Measurements from ENCODE around the gene STMN1.

- TF ChIP-seq POLR2AphosphoS5 (IDR thresholded peaks at IDR 0.05; ENCODE audit: low read depth, low read length): no peak
- TF ChIP-seq JUN (IDR thresholded peaks at IDR 0.05; ENCODE audit: low read depth, low read length): no peak
- no peak for TF ChIP-seq SIX5 (IDR thresholded peaks at IDR 0.05; ENCODE audit: low read depth, low read length)
- no peak for TF ChIP-seq CEBPB (IDR thresholded peaks at IDR 0.05; ENCODE audit: low read depth, low read length)
- no peak for TF ChIP-seq POLR2A (IDR thresholded peaks at IDR 0.05; ENCODE audit: control extremely low read depth in 1 of 2, low read depth in 2 of 2, low read length in 2 of 2)
- TF ChIP-seq RFX5 (IDR thresholded peaks at IDR 0.05; ENCODE audit: borderline replicate concordance, low read depth, low read length): no peak
Measured at GRCh38 chr1:25955553-25955952, 49.3 kb upstream of the STMN1 start.

All from H1 (cell line).